Psoas muscle (tissue), 8 donors: ENCODE data around the gene CTSF. TPM values are rescaled to one million over a fixed set of nuclear protein-coding genes. Genes with fewer than 3 reads are reported as not detected.

Source experiments
- ATAC-seq, 4 donors: fragments of 200-7000 bp; cut with Tn5 transposase; one replicate each; pipeline ENCODE4 v1.9.1; 2020; ENCODE audit warnings: moderate library complexity in 3 of 4, mild to moderate bottlenecking in 2 of 4
- DNase-seq, 2 donors: peaks; one replicate each; pipeline ENCODE4 v3.0.0-alpha.2; 2020
- H3K27ac ChIP-seq: fragments of 200-600 bp; one replicate; pipeline ENCODE4 v1.8.0; 2022
- H3K27me3 ChIP-seq, 3 donors: fragments of 200-600 bp in 1 of 3; one replicate each; pipeline versions ENCODE4 v1.6.1 to v1.8.0; 2013 to 2022; ENCODE audit warnings: low read length in 2 of 3, mild to moderate bottlenecking in 2 of 3, moderate library complexity in 1 of 3; ENCODE audit not compliant: insufficient read depth in 3 of 3
- H3K36me3 ChIP-seq, 2 donors: fragments of 200-600 bp in 1 of 2; one replicate each; pipeline versions ENCODE4 v1.6.1 to v1.8.0; 2013 to 2022; ENCODE audit warnings: low read depth in 1 of 2, mild to moderate bottlenecking in 1 of 2, moderate library complexity in 1 of 2; ENCODE audit not compliant: insufficient read depth in 1 of 2
- H3K4me1 ChIP-seq: fragments of 200-600 bp; one replicate; pipeline ENCODE4 v1.8.0; 2022
- H3K4me3 ChIP-seq: fragments of 200-600 bp; one replicate; pipeline ENCODE4 v1.8.0; 2022; ENCODE audit warnings: mild to moderate bottlenecking
- H3K9me3 ChIP-seq: fragments of 200-600 bp; one replicate; pipeline ENCODE4 v1.8.0; 2022
- WGBS, 3 donors: extraction: QIAGEN DNeasy Blood & Tissue Kit; methylation state at CpG; one replicate each; pipeline versions ENCODE4 v1.1.6 to v1.1.7; 2013; 5-methylcytosine and 5-hydroxymethylcytosine counted together
- intact Hi-C, 2 donors: fragments of 100-400 bp; cut with DNase I; formaldehyde crosslinking; loops; one replicate each; pipeline versions ENCODE4 v1.11.0 to v1.14.2; 2022
- polyA plus RNA-seq, 3 donors: library from polyadenylated mRNA; stranded (reverse); fragments of 200-250 nt; gene quantifications; one replicate each; pipeline ENCODE4 v1.2.3, GENCODE V29; 2013
- total RNA-seq, 4 donors: library from RNA; stranded (reverse); fragmentation: NEBNext Ultra II Directional in 2 of 4; extraction: Animal tissue kit (Norgen Biotek cat#: 25700) in 2 of 4; gene quantifications; one replicate each; pipeline versions ENCODE4 v1.2.1 to v1.2.4, GENCODE V29; 2021 to 2023
- TF ChIP-seq, protein P1 (sequence below): fragments of 200-600 bp; IDR thresholded peaks from one replicate; pipeline ENCODE4 v1.8.0; 2022; ENCODE audit warnings: antibody characterized with exemption
- donor health status: healthy with polysubstance abuse.
- donor health status: DM: no; HTN: no; CAD: no; lungs with moderate emphysema.
- donor health status: Bipolar disorder and iron deficiency.
- donor health status: healthy.
- donor health status: DM: yes; HTN: yes; CAD: no.
- donor health status: DM: no; HTN: no; CAD: no.
- donor health status: DM: no; HTN: no; CAD: no.
- donor health status: DM: yes; HTN: yes; CAD: no.

CTSF gene
- total and polyA plus RNA-seq, 7 donors, result 16.5 to 79.0 (median 31.8) TPM

DNA sequence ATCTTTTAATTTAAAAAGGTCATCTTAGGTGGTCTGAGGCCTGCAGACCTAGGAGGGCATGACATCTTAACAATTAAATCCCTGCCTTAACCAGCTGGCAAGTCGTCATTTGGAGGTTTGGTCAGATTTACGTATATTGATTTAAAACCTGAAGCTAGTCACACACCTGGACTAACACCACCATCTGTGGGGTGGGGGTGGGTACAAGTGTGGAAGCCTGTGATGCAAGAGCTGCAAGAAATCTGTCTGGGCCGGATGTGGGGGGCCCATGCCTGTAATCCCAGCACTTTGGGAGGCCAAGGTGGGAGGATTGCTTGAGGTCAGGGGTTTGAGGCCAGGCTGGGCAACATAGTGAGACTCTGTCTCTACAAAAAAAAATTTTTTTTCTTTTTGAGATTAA is 12.9 kb upstream of the CTSF start:
- Histone ChIP-seq H3K9me3 (no peaks in the 10 kb centered on the region), H3K27ac (no peak overlapping the region), H3K27me3 (no peaks in the 10 kb centered on the region), H3K4me3 (no peak overlapping the region), H3K4me1 (no peaks in the 10 kb centered on the region), H3K36me3 (no peaks in the 10 kb centered on the region)
- 77 to 86% (median 79%) methylated on average over 3 of the region's 3 CpGs for WGBS, 3 donors
- intact Hi-C loops, result no loop called here
- DNase-seq (no peak), ATAC-seq (no peak)
- TF ChIP-seq, protein P1, sequence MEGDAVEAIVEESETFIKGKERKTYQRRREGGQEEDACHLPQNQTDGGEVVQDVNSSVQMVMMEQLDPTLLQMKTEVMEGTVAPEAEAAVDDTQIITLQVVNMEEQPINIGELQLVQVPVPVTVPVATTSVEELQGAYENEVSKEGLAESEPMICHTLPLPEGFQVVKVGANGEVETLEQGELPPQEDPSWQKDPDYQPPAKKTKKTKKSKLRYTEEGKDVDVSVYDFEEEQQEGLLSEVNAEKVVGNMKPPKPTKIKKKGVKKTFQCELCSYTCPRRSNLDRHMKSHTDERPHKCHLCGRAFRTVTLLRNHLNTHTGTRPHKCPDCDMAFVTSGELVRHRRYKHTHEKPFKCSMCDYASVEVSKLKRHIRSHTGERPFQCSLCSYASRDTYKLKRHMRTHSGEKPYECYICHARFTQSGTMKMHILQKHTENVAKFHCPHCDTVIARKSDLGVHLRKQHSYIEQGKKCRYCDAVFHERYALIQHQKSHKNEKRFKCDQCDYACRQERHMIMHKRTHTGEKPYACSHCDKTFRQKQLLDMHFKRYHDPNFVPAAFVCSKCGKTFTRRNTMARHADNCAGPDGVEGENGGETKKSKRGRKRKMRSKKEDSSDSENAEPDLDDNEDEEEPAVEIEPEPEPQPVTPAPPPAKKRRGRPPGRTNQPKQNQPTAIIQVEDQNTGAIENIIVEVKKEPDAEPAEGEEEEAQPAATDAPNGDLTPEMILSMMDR, result no peak

DNA sequence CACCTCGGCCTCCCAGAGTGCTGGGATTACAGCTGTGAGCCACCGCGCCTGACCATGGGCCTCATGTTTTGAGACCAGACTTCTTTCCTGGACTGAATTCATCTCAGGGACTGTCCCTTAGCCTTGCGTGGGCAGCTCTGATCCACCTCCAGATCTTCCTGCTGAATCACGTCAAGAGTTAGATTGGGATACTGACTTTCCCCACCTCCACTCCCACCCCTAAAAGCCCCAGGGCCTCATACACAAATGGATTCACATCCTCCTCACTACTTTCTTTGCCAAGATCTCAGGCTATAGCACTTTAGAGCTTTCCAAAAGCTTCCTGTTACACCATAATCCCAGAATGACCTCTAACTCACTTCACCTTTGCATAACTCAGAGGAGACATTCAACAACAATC is 12.4 kb upstream of the CTSF start:
- Histone ChIP-seq H3K27me3 (no peaks in the 10 kb centered on the region), H3K36me3 (no peaks in the 10 kb centered on the region), H3K9me3 (no peaks in the 10 kb centered on the region), H3K27ac (no peak overlapping the region), H3K4me1 (no peaks in the 10 kb centered on the region), H3K4me3 (no peak overlapping the region)
- DNase-seq (no peak), ATAC-seq (no peak)
- WGBS, 3 donors, result 60 to 73% (median 71%) methylated on average over 5 of the region's 5 CpGs
- intact Hi-C loops, result no loop called here
- TF ChIP-seq, protein P1, result no peak

DNA sequence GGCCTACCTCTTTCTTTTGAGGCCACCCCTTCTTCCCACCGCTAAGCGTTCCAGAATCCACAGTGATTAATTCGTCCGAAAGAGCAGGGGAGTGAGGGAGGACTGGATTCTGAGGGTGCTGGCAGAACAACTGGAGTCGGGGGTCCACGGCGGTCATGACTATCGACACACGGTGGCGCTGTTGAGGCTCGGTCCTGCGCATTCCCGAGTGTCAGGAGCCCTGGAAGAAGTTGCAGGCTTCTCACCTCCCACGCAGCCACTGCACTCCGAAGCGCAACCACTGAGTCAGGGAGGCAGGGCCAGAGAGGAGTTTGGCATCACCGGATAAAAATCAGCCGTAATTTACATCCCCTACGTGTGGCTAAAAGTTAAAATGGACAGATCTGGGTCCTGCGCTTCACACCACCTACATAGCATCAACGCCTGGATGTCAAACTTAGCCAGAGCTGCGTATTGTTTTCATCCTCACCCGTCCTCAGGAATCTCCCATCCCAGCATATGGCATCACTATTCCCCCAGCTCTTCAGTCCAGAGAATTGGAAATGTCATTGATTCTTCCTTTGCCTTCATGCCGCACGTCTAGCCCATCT is 10.7 kb upstream of the CTSF start:
- intact Hi-C loops, result loop anchor here (1.0 to 5.0 kb wide), 3 partner anchors 99 to 253 kb away; no protein-coding TSS in a partner anchor
- no peak overlapping the region for H3K4me3 ChIP-seq
- TF ChIP-seq, protein P1, result peak; percentile 75

GRCh38 chr11:66570850-66571180 is 2.4 kb upstream of the CTSF start:
- Histone ChIP-seq H3K4me1 (peaks cover 12% of the 10 kb centered on the region), H3K27me3 (no peaks in the 10 kb centered on the region), H3K27ac (no peak overlapping the region), H3K4me3 (no peak overlapping the region), H3K36me3 (peaks cover 0 to 16% of the 10 kb centered on the region in 2 donors), H3K9me3 (no peaks in the 10 kb centered on the region)
- no peak for DNase-seq
- 65 to 77% (median 76%) methylated on average over 2 of the region's 2 CpGs for WGBS, 3 donors
- intact Hi-C loops, result no loop called here
- TF ChIP-seq, protein P1, result no peak
- no peak for ATAC-seq

More for the DNA sequence above, 10.7 kb upstream of the CTSF start:
- no peak overlapping the region for H3K27ac ChIP-seq
- H3K4me1 ChIP-seq, result no peaks in the 10 kb centered on the region
- no peaks in the 10 kb centered on the region for H3K27me3 ChIP-seq
- 16 to 19% (median 18%) methylated on average over 25 of the region's 25 CpGs for whole genome bisulfite sequencing, 3 donors
- DNase-seq (peak; percentile 83 to 86), ATAC-seq (peak; percentile 74 to 95 (median 92))
- H3K9me3 ChIP-seq, result no peaks in the 10 kb centered on the region
- no peaks in the 10 kb centered on the region for H3K36me3 ChIP-seq
